LHCN-M2 (cell line): ENCODE measurements around the gene DCST2. TPM values are rescaled to one million over a fixed set of nuclear protein-coding genes. Genes with fewer than 3 reads are reported as not detected.

ENCODE experiments used
- DNase-seq: peaks from one replicate; pipeline ENCODE4 v3.0.0-alpha.2; 2012; ENCODE audit warnings: low read depth
- total RNA-seq: library from RNA; depleted of rRNA; stranded (reverse); fragments of >200 nt; gene quantifications from 2 replicates; pipeline ENCODE4 v1.2.3, GENCODE V29; 2014

The DCST2 gene
- total RNA-seq, 1 experiment from 2014 or later = 0.11 TPM

DNA sequence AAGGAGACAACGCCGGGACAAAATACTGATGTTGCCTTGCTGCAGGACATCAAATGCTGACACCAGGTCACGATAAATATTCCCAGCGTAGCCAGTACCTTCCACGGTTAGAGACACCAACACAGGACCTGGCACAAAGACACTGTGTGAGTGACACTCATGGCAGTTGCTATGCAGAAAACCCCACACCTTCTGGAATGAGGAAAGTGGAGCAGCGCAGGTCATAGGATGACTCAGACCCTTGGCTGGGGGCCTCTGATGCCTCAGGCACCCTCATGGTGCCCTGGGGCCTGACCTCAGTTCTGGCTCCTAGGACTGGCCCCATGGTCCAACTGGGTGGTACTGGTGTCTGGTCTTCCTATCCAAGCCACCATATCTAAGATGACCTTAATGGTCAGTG lies 7.0 kb downstream of the DCST2 start:
- DNase-seq = peak; percentile 12

GRCh38 chr1:155026154-155026553 lies 7.4 kb downstream of the DCST2 start:
- DNase-seq = no peak

GRCh38 chr1:155024315-155024714 lies 9.3 kb downstream of the DCST2 start:
- no peak for DNase-seq

DNA sequence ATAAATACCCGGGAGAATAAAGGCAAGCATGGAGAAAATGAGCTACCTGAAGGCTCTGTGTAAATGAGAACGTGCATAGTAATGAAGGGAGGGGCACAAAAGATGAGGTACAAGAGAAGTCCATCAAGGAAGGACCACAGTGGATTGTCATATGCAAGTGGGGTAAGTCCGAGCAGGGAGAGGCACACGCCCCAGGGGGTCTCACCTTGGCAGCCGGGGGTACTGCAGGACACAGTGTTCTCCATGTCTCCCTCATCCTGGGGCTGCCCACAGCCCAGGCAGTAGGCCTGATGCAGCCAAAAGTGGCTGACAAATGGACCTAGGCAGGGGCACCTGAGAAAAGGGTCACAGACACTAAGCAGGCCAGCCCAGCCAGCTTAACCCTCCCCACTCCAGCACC lies 10.0 kb downstream of the DCST2 start:
- no peak for DNase-seq

- no peak for DNase-seq
Observed at GRCh38 chr1:155022927-155023236, 10.7 kb downstream of the DCST2 start.

DNA sequence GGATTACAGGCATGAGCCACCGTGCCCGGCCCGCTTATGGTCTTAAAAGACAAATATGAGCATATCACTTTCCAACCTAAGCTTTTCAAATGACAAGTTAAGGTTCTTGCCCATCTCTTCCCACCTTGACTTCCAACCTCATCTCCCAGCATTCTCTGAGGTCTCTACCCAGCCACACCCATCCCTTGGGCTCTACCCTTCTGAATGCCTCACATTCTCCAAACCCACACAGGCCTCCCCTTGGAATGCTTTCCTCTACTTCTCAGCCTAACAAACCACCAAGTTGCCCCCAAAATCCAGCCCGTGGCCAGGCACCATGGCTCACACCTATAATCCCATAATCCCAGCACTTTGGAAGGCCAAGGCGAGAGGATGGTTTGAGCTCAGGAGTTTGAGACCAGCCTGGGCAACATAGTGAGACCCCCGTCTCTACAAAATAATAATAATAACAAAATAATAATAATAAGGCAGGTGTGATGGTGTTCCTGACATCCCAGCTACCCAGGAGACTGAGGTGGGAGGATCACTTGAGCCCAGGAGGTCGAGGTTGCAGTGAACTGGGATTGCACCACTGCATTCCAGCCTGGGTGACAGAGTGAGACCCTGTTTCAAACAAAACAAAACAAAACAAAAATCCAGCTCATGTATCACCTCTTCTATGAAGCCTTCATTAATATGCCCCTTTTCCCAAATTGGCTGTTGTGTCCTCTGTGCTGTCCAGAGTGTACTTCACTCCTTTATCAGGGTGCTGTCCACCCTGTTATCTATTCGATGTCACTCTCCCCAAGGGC lies 11.2 kb downstream of the DCST2 start:
- DNase-seq = no peak

- DNase-seq = no peak
Observed at GRCh38 chr1:155019377-155020245, 14.0 kb downstream of the DCST2 start.

DNA sequence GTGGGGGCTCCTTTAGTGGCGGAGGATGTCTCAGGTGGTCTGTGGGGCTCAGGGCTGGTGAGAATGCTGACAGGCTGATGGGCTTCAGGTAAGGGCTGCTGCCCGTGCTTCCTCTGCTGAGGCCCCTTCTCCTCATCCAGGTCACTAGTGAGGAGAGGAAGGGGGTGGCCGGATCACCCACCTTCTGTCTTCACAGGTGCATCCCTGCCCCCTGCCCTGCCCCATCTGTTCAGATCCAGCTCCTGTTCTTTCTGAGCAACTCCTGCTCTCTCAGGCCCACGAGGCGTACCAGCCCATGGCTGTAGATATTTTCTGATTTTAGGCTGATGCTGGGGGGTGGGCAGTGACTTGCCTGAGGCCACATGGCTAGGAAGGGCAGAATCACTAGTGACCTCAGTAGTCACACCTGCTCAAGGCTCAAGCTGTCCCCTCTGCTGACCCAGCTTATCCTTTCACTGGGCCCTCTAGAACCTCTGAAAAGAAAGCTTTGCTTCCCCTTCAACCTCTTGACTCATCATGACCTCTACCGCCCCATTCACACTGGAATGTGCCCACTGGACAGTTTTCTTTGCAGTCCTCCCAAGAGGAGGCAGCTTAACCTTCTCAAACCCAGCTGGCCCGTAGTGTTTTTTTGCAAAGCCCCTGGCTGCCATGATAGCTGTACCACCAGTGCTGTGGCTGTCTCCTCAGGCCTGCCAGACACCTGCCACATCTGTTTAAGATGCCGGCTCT lies 14.8 kb downstream of the DCST2 start:
- DNase-seq = peak; percentile 68

GRCh38 chr1:155017946-155018316 lies 15.7 kb downstream of the DCST2 start:
- no peak for DNase-seq

DNA sequence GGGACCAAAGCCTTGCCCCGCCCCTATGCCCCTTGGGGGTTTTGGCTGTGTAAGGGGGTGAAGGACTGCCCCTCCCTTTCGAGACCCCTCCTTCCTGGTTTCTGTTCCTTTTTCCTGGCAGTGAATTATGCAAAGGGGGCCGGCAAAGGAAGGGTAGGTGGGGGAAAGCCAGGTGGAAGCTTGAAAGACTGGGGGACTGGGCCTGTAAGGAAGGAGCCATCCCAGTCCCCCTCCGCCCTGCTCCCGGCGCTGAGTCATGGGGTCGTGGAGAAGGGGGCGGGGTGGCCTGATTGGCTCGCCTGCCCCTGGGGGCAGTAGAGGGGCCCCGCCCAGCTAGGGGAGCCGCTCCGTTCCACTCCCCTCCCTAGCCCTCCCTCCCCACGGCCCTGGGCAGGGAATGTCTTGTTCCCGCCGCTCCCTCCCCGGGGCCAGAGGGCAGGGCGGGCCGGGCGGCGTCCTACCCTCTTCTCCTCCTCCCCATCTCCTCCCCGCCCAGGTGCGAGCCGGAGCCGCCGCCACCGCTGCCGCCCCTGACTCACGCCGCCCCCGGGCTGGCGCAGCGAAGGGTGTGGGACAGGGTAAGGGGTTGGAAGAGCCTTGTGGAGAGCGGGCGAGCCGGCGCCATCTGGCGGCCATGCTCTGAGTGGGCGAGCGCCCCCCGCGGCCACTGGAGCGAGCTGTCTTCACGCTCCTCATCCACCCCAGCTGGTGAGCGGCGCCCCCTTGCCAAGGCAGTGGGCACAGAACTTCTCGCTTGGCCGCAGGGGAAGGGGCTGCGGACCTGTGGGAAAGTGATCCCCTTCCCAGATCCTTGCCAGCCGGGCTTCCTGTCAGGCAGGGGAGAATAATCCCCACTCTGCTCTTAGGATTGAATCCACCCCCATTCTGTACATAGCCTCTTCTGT lies 16.3 kb downstream of the DCST2 start:
- DNase-seq = peak; percentile 90

DNA sequence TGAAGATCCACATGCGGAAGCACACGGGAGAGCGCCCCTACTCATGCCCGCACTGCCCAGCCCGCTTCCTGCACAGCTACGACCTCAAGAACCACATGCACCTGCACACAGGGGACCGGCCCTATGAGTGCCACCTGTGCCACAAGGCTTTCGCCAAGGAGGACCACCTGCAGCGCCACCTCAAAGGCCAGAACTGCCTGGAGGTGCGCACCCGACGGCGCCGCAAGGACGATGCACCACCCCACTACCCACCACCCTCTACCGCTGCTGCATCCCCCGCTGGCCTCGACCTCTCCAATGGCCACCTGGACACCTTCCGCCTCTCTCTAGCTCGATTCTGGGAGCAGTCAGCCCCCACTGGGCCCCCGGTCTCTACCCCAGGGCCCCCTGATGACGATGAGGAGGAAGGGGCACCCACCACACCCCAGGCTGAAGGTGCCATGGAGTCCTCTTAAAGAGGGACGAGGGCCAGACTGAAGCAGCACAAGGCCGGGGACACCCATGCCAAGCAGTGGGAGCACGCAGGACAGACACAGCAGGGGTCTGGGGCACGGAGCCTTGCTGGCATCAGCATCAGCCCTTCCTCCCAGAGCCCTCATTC lies 17.2 kb downstream of the DCST2 start:
- DNase-seq = no peak

DNA sequence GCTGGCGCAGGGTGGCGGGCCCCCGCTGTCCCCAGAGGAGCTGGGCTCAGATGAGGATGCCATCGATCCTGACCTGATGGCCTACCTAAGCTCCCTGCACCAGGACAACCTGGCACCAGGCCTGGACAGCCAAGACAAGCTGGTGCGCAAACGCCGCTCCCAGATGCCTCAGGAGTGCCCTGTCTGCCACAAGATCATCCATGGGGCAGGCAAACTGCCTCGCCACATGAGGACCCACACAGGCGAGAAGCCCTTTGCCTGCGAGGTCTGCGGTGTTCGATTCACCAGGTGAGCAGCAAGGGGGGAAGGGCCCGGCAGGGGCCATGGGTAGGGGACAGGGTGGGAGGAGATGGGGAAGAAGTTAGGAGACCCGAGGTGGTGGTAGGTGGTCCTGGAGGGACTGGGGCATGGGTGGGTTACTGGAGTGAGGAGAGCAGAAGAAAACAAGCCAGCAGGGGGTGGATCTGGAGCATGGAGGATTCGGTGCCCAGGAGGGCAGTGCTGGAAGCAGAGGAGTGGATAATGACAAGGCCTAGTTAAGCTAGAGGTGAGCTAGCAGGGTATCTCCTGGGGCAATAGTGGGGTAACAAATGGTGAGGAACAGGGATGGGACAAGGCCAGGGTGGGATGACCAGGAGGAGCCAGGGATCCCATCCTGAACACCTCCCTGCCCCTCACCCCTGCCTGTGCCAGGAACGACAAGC lies 17.9 kb downstream of the DCST2 start:
- no peak for DNase-seq

GRCh38 chr1:155014709-155015508 lies 18.7 kb downstream of the DCST2 start:
- DNase-seq = no peak

DNA sequence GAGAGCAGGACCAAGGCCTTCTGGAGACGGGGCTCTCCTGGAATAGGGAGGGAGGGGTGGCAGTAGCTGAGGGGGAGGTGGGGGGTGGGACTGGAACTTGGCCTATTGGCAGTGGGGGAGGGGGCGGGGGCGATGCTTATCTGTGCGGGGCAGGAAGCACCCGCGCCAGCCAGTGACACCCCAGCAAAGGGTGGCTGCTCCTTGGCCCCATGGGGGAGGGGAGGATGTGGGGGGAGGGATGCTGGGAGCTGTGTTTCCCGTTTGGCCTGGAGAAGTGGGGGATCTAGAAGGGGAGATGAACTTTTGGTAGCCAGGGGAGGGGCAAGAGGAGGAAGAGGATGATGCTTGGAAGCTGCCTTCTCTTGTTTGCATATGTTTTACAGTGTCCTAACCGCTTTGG lies 19.9 kb downstream of the DCST2 start:
- no peak for DNase-seq

GRCh38 chr1:155012776-155013602 lies 20.6 kb downstream of the DCST2 start:
- no peak for DNase-seq

GRCh38 chr1:155012026-155012546 lies 21.5 kb downstream of the DCST2 start:
- peak; percentile 43 for DNase-seq

DNA sequence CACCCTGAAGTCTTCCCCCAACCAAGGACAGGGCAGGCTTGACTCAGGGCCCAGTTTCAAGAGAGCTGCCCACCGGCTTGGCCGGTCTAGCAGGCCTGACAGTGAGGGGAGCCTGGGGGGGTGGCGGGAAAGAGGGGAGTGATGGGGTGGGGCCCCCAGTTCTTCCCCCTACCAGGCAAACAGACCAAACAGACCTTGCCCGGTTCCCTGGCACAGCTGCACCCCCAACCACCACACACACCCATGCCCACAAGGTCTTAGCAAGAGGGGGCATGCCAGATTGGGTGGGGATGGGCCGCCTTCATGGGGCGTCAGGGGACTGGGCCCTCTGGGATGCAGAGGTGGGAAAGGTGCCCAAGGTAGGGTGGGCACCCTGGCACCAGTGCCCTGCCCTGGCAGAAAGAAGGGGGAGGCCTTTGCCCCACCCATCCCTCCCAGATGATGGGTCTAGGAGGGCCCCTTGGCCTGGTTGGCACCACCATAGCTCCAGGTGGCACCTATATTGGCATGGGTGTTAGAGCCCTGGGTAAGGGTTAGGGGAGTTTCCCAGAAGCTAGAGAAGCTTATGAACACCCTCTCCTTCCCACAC lies 22.1 kb downstream of the DCST2 start:
- DNase-seq = no peak

DNA sequence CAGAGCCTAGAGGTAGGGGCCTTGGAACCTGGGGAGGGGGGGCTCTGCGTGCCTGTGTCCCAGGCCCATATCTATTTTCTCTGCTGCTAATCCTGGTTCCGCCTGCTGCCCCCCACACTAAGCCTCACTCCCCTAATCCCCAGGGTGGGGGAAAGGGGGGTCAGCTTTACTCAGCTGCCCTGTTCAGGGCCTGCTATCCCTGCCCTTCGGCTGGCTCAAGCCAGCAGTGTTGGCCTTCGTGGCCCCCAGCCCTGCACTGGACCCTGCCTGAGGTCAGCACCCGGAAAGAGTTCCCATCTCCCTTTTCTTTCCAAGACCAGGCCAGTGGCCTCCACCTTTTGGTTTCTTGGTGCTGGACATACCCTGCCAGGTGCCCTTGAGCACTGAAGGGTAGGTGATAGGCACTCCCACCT lies 22.6 kb downstream of the DCST2 start:
- no peak for DNase-seq
